Immature natural killer cell (primary cell): ENCODE measurements around the gene GPR108. TPM values are rescaled to one million over a fixed set of nuclear protein-coding genes. Genes with fewer than 3 reads are reported as not detected.

Source experiments
- DNase-seq, 3 donors: peaks; one replicate each; pipeline ENCODE4 v3.0.0; 2022; ENCODE audit warnings: mixed read lengths in 1 of 3
- H3K27ac Mint-ChIP-seq, 6 donors: one replicate each; pipeline ENCODE4 v1.8.0; 2020; ENCODE audit warnings: mixed read lengths in 6 of 6, mild to moderate bottlenecking in 5 of 6, inconsistent platforms in 4 of 6, moderate library complexity in 3 of 6
- H3K27me3 Mint-ChIP-seq, 3 donors: one replicate each; pipeline ENCODE4 v1.8.0; 2020 to 2021; ENCODE audit warnings: low read depth in 3 of 3, mild to moderate bottlenecking in 3 of 3, mixed read lengths in 3 of 3, moderate library complexity in 3 of 3, inconsistent platforms in 1 of 3
- H3K36me3 Mint-ChIP-seq, 3 donors: one replicate each; pipeline ENCODE4 v1.8.0; 2020; ENCODE audit warnings: mixed read lengths in 3 of 3, inconsistent platforms in 2 of 3, mild to moderate bottlenecking in 2 of 3
- H3K4me1 Mint-ChIP-seq, 2 donors: one replicate each; pipeline ENCODE4 v1.8.0; 2020; ENCODE audit warnings: inconsistent platforms in 2 of 2, mild to moderate bottlenecking in 2 of 2, mixed read lengths in 2 of 2, moderate library complexity in 1 of 2
- H3K4me3 Mint-ChIP-seq, 5 donors: one replicate each; pipeline ENCODE4 v1.8.0; 2020; ENCODE audit warnings: mild to moderate bottlenecking in 5 of 5, mixed read lengths in 5 of 5, inconsistent platforms in 3 of 5, moderate library complexity in 3 of 5
- H3K9me3 Mint-ChIP-seq, 6 donors: one replicate each; pipeline ENCODE4 v1.8.0; 2020; ENCODE audit warnings: mild to moderate bottlenecking in 6 of 6, mixed read lengths in 6 of 6, inconsistent platforms in 4 of 6, moderate library complexity in 3 of 6
- polyA plus RNA-seq, 3 donors: library from polyadenylated mRNA; unstranded; fragments of 300-500 nt; fragmentation: Illumina TruSeq; gene quantifications; one replicate each; pipeline ENCODE4 v1.2.3, GENCODE V29; 2021

GPR108 gene
- polyA plus RNA-seq, 3 donors from 2014 or later, result 127 to 178 (median 160) TPM

- DNase-seq, result no peak
- Mint-ChIP-seq H3K27me3 (peaks cover 1 to 8% (median 2%) of the 10 kb centered on the region in 3 donors), H3K4me3 (no peak overlapping the region), H3K4me1 (peaks cover 15 to 24% of the 10 kb centered on the region in 2 donors), H3K36me3 (no peaks in the 10 kb centered on the region), H3K9me3 (no peaks in the 10 kb centered on the region), H3K27ac (no peak overlapping the region)
Observed at GRCh38 chr19:6718111-6718740, 19.2 kb downstream of the GPR108 start.

DNA sequence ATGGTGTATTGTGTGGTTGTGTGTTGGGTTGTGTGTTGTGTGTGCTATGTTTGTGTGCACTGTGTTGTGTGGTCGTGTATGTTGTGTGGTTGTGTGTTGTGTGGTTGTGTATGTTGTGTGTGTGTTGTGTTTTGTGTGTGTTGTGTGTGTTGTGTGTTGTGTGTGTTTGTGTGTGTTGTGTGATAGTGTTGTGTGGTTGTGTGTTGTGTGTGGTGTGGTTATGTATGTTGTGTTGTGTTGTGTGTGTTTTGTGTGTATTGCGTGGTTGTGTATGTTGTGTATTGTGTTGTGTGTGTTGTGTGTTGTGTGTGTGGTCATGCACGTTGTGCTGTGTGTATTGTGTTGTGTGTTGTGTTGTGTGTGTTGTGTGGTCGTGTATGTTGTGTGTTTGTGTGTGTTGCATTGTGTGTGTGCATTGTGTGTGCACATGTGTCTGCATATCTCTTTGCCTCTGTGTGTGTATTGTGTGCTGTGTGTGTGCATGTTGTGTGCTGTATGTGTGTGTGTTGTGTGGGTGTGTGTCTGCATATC is 19.9 kb downstream of the GPR108 start:
- H3K4me3 Mint-ChIP-seq, result no peak overlapping the region
- H3K36me3 Mint-ChIP-seq, result no peaks in the 10 kb centered on the region
- H3K4me1 Mint-ChIP-seq, result peaks cover 11 to 19% of the 10 kb centered on the region in 2 donors
- DNase-seq, result no peak
- peaks cover 1 to 8% (median 2%) of the 10 kb centered on the region in 3 donors for H3K27me3 Mint-ChIP-seq
- H3K9me3 Mint-ChIP-seq, result no peaks in the 10 kb centered on the region
- peak overlapping the region in 2 of 6 donors; percentile 64 to 76 for H3K27ac Mint-ChIP-seq

DNA sequence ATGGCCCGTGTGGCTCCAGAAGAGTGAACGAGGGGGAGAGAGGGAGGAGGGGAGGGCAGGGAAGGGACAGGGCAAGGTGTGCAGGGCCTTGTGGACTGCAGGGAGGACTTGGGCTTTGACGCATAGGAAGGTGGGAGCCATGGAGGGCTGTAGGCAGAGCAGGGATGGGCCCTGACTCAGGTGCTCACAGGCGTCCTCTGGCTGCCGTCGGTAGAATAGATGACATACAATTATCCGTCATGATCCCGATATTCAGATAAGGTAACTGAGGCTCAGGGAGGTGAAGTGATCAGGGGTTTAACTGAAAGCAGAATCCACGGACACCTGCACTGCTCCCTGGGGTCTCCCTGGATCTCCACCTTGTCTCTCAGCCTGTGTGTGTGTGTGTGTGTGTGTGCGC is 20.3 kb downstream of the GPR108 start:
- Mint-ChIP-seq H3K27ac (peak overlapping the region in 1 of 6 donors; percentile 26), H3K9me3 (no peaks in the 10 kb centered on the region), H3K36me3 (no peaks in the 10 kb centered on the region), H3K4me1 (peaks cover 9 to 14% of the 10 kb centered on the region in 2 donors), H3K27me3 (peaks cover 1 to 8% (median 2%) of the 10 kb centered on the region in 3 donors), H3K4me3 (no peak overlapping the region)
- no peak for DNase-seq

GRCh38 chr19:6716610-6716970 is 20.8 kb downstream of the GPR108 start:
- no peak for DNase-seq
- no peak overlapping the region for H3K4me3 Mint-ChIP-seq

GRCh38 chr19:6714749-6715555 is 22.4 kb downstream of the GPR108 start:
- Mint-ChIP-seq H3K27me3 (peaks cover 2 to 6% (median 6%) of the 10 kb centered on the region in 3 donors), H3K9me3 (peaks cover 0 to 1% (median 0%) of the 10 kb centered on the region in 6 donors), H3K4me3 (no peak overlapping the region), H3K36me3 (no peaks in the 10 kb centered on the region), H3K4me1 (peaks cover 20 to 22% of the 10 kb centered on the region in 2 donors), H3K27ac (peak overlapping the region in 1 of 6 donors; percentile 45)
- no peak for DNase-seq

More at GRCh38 chr19:6716610-6716970, 20.8 kb downstream of the GPR108 start:
- H3K27me3 Mint-ChIP-seq, result peaks cover 1 to 8% (median 2%) of the 10 kb centered on the region in 3 donors
- no peaks in the 10 kb centered on the region for H3K9me3 Mint-ChIP-seq
- H3K36me3 Mint-ChIP-seq, result no peaks in the 10 kb centered on the region
- peaks cover 9 to 10% of the 10 kb centered on the region in 2 donors for H3K4me1 Mint-ChIP-seq
- no peak overlapping the region for H3K27ac Mint-ChIP-seq

GRCh38 chr19:6713773-6714692 is 23.3 kb downstream of the GPR108 start:
- H3K9me3 Mint-ChIP-seq, result peaks cover 0 to 1% (median 0%) of the 10 kb centered on the region in 6 donors
- no peaks in the 10 kb centered on the region for H3K36me3 Mint-ChIP-seq
- no peak overlapping the region for H3K27ac Mint-ChIP-seq
- DNase-seq, result no peak
- H3K27me3 Mint-ChIP-seq, result peaks cover 2 to 5% (median 5%) of the 10 kb centered on the region in 3 donors
- no peak overlapping the region for H3K4me3 Mint-ChIP-seq
- H3K4me1 Mint-ChIP-seq, result peaks cover 22 to 25% of the 10 kb centered on the region in 2 donors

- H3K27me3 Mint-ChIP-seq, result peaks cover 2 to 8% (median 2%) of the 10 kb centered on the region in 3 donors
- H3K4me1 Mint-ChIP-seq, result peaks cover 22 to 27% of the 10 kb centered on the region in 2 donors
- H3K4me3 Mint-ChIP-seq, result no peak overlapping the region
- DNase-seq, result no peak
- no peaks in the 10 kb centered on the region for H3K36me3 Mint-ChIP-seq
- no peak overlapping the region for H3K27ac Mint-ChIP-seq
- H3K9me3 Mint-ChIP-seq, result peaks cover 0 to 1% (median 0%) of the 10 kb centered on the region in 6 donors
Observed at GRCh38 chr19:6712692-6713670, 24.4 kb downstream of the GPR108 start.

DNA sequence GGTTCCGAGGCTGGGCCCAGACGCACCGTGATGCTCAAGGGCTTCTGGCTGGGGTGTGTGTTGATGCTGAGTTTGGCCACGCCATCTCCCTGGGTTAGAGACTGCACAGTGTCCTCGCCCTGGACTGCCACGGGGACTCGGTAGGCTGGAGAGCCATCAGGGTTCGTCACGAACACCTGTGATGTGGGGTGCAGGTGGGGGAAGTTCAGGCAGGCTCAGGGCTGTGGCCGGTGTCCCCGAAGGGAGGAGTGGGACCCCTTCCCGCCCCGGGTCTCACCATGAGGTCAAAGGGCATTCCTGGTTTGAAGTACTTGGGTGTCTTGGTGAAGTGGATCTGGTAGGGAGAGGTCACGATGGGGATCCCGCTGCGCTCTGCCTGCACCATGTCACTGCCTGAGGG is 25.1 kb downstream of the GPR108 start:
- H3K27ac Mint-ChIP-seq, result no peak overlapping the region
- H3K36me3 Mint-ChIP-seq, result no peaks in the 10 kb centered on the region

GRCh38 chr19:6711605-6712004 is 25.8 kb downstream of the GPR108 start:
- Mint-ChIP-seq H3K27me3 (peaks cover 0 to 8% (median 0%) of the 10 kb centered on the region in 3 donors), H3K36me3 (no peaks in the 10 kb centered on the region), H3K27ac (no peak overlapping the region), H3K4me3 (no peak overlapping the region), H3K9me3 (peaks cover 0 to 1% (median 0%) of the 10 kb centered on the region in 6 donors), H3K4me1 (peaks cover 14 to 19% of the 10 kb centered on the region in 2 donors)
- DNase-seq, result no peak

More for the DNA sequence above, 25.1 kb downstream of the GPR108 start:
- no peak for DNase-seq
- H3K4me1 Mint-ChIP-seq, result peaks cover 16 to 20% of the 10 kb centered on the region in 2 donors
- H3K4me3 Mint-ChIP-seq, result no peak overlapping the region
- peaks cover 0 to 1% (median 0%) of the 10 kb centered on the region in 6 donors for H3K9me3 Mint-ChIP-seq
- H3K27me3 Mint-ChIP-seq, result peaks cover 0 to 8% (median 0%) of the 10 kb centered on the region in 3 donors

- H3K27me3 Mint-ChIP-seq, result peaks cover 0 to 8% (median 0%) of the 10 kb centered on the region in 3 donors
- H3K4me1 Mint-ChIP-seq, result peaks cover 14 to 19% of the 10 kb centered on the region in 2 donors
- H3K27ac Mint-ChIP-seq, result no peak overlapping the region
- H3K4me3 Mint-ChIP-seq, result no peak overlapping the region
- no peak for DNase-seq
- H3K36me3 Mint-ChIP-seq, result no peaks in the 10 kb centered on the region
- peaks cover 0 to 1% (median 0%) of the 10 kb centered on the region in 6 donors for H3K9me3 Mint-ChIP-seq
Observed at GRCh38 chr19:6711078-6711361, 26.4 kb downstream of the GPR108 start.

DNA sequence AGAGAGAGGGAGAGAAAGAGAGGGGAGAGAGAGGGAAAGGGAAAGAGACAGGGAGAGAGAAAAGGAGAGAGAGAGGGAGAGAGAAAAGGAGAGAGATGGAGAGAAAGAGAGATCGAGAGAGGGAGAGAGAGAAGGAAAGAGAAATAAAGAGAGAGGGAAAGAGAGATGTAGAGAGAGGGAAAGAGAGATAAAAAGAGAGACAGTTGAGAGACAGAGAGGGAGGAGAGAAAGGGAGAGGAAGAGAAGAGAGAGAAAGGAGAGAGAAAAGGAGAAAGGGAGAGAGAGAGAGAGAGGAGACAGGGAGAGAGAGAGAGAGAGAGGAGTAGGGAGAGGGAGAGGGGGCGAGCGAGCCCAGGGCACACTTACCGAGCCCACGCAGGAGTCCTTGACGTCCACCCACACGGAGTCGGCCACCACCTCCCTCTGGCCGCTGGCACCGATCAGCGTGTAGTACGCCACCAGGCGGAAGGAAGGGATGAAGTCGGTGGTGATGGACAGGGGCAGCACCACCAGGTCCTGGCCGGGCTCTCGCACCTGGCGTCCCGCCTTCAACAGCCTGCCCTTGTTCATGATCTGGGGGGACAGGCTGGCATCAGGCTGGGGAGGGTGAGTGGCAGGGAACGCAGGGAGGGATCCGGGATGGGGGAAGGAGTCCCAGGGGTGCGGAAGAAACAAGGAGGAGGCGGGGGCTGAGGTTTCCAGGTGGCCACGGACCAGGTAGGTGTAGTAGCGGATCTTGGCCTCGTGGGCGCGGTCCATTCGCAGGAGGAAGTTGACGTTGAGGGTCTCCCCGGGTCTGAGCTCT is 26.9 kb downstream of the GPR108 start:
- Mint-ChIP-seq H3K36me3 (no peaks in the 10 kb centered on the region), H3K4me3 (peak overlapping the region in 4 of 5 donors; percentile 19 to 63 (median 32)), H3K9me3 (peaks cover 0 to 1% (median 0%) of the 10 kb centered on the region in 6 donors), H3K4me1 (peaks cover 14 to 19% of the 10 kb centered on the region in 2 donors), H3K27me3 (peaks cover 0 to 8% (median 0%) of the 10 kb centered on the region in 3 donors), H3K27ac (peak overlapping the region in 1 of 6 donors; percentile 66)
- peak in 2 of 3 donors; percentile 17 to 24 for DNase-seq

DNA sequence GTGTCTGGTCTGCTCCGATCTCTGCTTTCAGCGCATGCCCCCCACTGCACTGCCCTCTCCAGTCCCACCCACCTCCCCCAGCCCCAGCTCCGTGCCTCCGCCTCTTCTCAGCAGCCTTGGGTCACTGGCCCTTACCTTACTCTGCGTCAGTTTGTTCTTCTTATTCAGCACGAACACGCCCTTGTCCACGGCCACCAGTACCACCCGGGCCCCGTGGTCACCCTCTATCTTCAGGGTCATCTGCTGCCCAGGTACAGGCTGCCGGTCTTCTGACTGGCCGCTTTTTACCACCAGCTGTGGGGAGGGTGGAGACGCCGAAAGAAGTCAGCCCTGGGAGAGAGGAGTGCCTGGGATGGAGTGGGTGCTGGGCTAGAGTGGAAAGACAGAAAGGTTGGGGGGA is 27.8 kb downstream of the GPR108 start:
- no peak overlapping the region for H3K27ac Mint-ChIP-seq
- H3K4me3 Mint-ChIP-seq, result peak overlapping the region in 1 of 5 donors; percentile 23
- peaks cover 0 to 1% (median 0%) of the 10 kb centered on the region in 6 donors for H3K9me3 Mint-ChIP-seq

More for the DNA sequence above, 27.8 kb downstream of the GPR108 start:
- H3K36me3 Mint-ChIP-seq, result no peaks in the 10 kb centered on the region
- no peak for DNase-seq
- H3K27me3 Mint-ChIP-seq, result peaks cover 0 to 8% (median 0%) of the 10 kb centered on the region in 3 donors
- peaks cover 14 to 19% of the 10 kb centered on the region in 2 donors for H3K4me1 Mint-ChIP-seq
